Neuronal stem cell (in vitro differentiated cells): ENCODE data around the gene ETV1.

Experiments used
- DNase-seq: peaks from one replicate; pipeline ENCODE4 v3.0.0-alpha.2; 2013; ENCODE audit warnings: low spot score
- H2AFZ ChIP-seq: one replicate; pipeline ENCODE4 v1.6.1; 2013; ENCODE audit warnings: mild to moderate bottlenecking, low read length, inconsistent platforms
- H2AK5ac ChIP-seq: 2 replicates; pipeline ENCODE4 v1.6.1; 2013; ENCODE audit warnings: low read depth, mild to moderate bottlenecking, inconsistent platforms, low read length, moderate library complexity, mixed read lengths
- H2BK120ac ChIP-seq: 2 replicates; pipeline ENCODE4 v1.6.1; 2013; ENCODE audit warnings: low read depth, mild to moderate bottlenecking, inconsistent platforms, low read length, moderate library complexity, mixed read lengths
- H2BK12ac ChIP-seq: one replicate; pipeline ENCODE4 v1.6.1; 2013; ENCODE audit warnings: low read length, inconsistent platforms
- H2BK15ac ChIP-seq: 2 replicates; pipeline ENCODE4 v1.6.1; 2013; ENCODE audit warnings: mild to moderate bottlenecking, low read length, inconsistent platforms, mixed read lengths
- H2BK5ac ChIP-seq: one replicate; pipeline ENCODE4 v1.6.1; 2013; ENCODE audit warnings: inconsistent platforms, mild to moderate bottlenecking, low read length, moderate library complexity
- H3K14ac ChIP-seq: one replicate; pipeline ENCODE4 v1.6.1; 2013; ENCODE audit warnings: low read length, inconsistent platforms
- H3K18ac ChIP-seq: 2 replicates; pipeline ENCODE4 v1.6.1; 2013; ENCODE audit warnings: low read length, inconsistent platforms
- H3K23ac ChIP-seq: 2 replicates; pipeline ENCODE4 v1.6.1; 2013; ENCODE audit warnings: low read depth, mild to moderate bottlenecking, mixed read lengths, low read length, inconsistent platforms; ENCODE audit not compliant: poor library complexity
- H3K27ac ChIP-seq: replicated peaks from 3 replicates; pipeline ENCODE4 v1.5.1; 2013; ENCODE audit warnings: low read length, inconsistent platforms
- H3K27me3 ChIP-seq, 3 experiments: 2 replicates each; pipeline ENCODE4 v1.6.1; 2013; ENCODE audit warnings: low read length in 3 of 3, mild to moderate bottlenecking in 2 of 3, inconsistent platforms in 1 of 3, low read depth in 1 of 3, mixed read lengths in 1 of 3, moderate library complexity in 1 of 3; ENCODE audit not compliant: control insufficient read depth in 3 of 3, insufficient read depth in 3 of 3
- H3K36me3 ChIP-seq, 2 donors: replicated peaks in 1 of 2; 2 replicates each; pipeline ENCODE4 v1.6.1; 2013; ENCODE audit warnings: low read length in 2 of 2; ENCODE audit not compliant: control insufficient read depth in 2 of 2, insufficient read depth in 2 of 2
- H3K4ac ChIP-seq: 2 replicates; pipeline ENCODE4 v1.6.1; 2013; ENCODE audit warnings: inconsistent platforms, mild to moderate bottlenecking, low read length, moderate library complexity
- H3K4me1 ChIP-seq, 2 donors: 1 replicate in 1 of 2; 2 replicates in 1 of 2; pipeline ENCODE4 v1.6.1; 2013; ENCODE audit warnings: low read length in 2 of 2, low read depth in 1 of 2; ENCODE audit not compliant: control insufficient read depth in 2 of 2, insufficient read depth in 1 of 2
- H3K4me2 ChIP-seq: one replicate; pipeline ENCODE4 v1.6.1; 2013; ENCODE audit warnings: mild to moderate bottlenecking, low read length, inconsistent platforms; ENCODE audit not compliant: insufficient read depth, poor library complexity, severe bottlenecking
- H3K4me3 ChIP-seq, 2 donors: 2 replicates each; pipeline ENCODE4 v1.5.1; 2013; ENCODE audit warnings: low read length in 2 of 2, mild to moderate bottlenecking in 2 of 2, inconsistent platforms in 1 of 2, moderate library complexity in 1 of 2
- H3K79me1 ChIP-seq: one replicate; pipeline ENCODE4 v1.6.1; 2013; ENCODE audit warnings: low read depth, mild to moderate bottlenecking, inconsistent platforms, low read length, moderate library complexity
- H3K9ac ChIP-seq: one replicate; pipeline ENCODE4 v1.6.1; 2013; ENCODE audit warnings: mild to moderate bottlenecking, low read depth, low read length, inconsistent platforms; ENCODE audit not compliant: poor library complexity
- H3K9me3 ChIP-seq, 2 donors: replicated peaks in 1 of 2; 2 replicates each; pipeline versions ENCODE3 to v1.6.1; 2013; ENCODE audit warnings: low read length in 2 of 2, mild to moderate bottlenecking in 2 of 2, inconsistent platforms in 1 of 2, low read depth in 1 of 2, mixed read lengths in 1 of 2, moderate library complexity in 1 of 2; ENCODE audit not compliant: control insufficient read depth in 2 of 2, insufficient read depth in 1 of 2
- H4K8ac ChIP-seq: one replicate; pipeline ENCODE4 v1.6.1; 2013; ENCODE audit warnings: low read depth, mild to moderate bottlenecking, inconsistent platforms, low read length, moderate library complexity
- H4K91ac ChIP-seq: one replicate; pipeline ENCODE4 v1.6.1; 2013; ENCODE audit warnings: low read length, low read depth, mild to moderate bottlenecking, inconsistent platforms; ENCODE audit not compliant: poor library complexity
- WGBS, 2 donors: extraction: QIAGEN DNeasy Blood & Tissue Kit; methylation state at CpG; one replicate each; pipeline ENCODE4 v1.1.7; 2013; ENCODE audit warnings: missing lambda C conversion rate in 2 of 2, mixed read lengths in 1 of 2; ENCODE audit not compliant: insufficient read length in 2 of 2, insufficient replicate concordance in 1 of 2; ENCODE audit errors: extremely low coverage in 2 of 2; 5-methylcytosine and 5-hydroxymethylcytosine counted together

ETV1 gene

DNA sequence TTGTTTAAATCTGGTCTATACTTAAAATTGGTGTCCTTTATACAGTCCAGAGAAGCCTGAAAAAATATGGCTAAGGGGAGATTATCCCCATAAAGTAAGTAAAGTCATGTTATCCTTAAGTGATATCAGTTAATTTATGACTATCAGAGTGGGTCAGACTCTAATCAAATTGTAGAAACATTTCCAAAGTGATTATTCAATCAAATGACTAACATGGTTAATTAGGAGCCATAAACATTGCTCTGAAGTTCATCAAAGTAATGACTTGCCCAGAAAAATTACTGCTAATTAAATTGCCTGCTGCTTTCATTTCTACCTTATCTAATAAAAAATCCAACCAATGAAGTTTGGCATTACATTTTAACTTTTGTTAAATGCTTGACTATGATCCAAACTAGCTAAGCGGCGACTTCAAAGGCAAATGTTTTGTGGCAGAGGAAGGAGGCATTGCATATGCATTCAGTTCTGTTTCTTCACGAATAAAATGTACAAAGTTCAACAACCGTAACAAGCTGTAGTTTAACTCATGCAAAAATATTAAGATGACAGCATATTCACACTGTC is 76.7 kb downstream of the ETV1 start:
- H4K91ac ChIP-seq, result no peak overlapping the region
- peaks cover 0 to 6% of the 10 kb centered on the region in 2 donors for H3K4me1 ChIP-seq
- H2AFZ ChIP-seq, result no peak overlapping the region
- H3K9ac ChIP-seq, result no peak overlapping the region
- H3K27ac ChIP-seq, result no peak overlapping the region
- no peak overlapping the region for H3K4me2 ChIP-seq
- no peak overlapping the region for H3K4ac ChIP-seq
- H3K79me1 ChIP-seq, result no peaks in the 10 kb centered on the region
- H3K18ac ChIP-seq, result no peak overlapping the region
- no peak overlapping the region for H3K23ac ChIP-seq
- no peak overlapping the region for H2AK5ac ChIP-seq
- H3K9me3 ChIP-seq, result no peaks in the 10 kb centered on the region
- H3K36me3 ChIP-seq, result peaks cover 0 to 29% of the 10 kb centered on the region in 2 donors
- H2BK120ac ChIP-seq, result no peak overlapping the region
- H2BK12ac ChIP-seq, result no peak overlapping the region
- no peak overlapping the region for H3K4me3 ChIP-seq
- no peak overlapping the region for H2BK5ac ChIP-seq
- no peaks in the 10 kb centered on the region for H3K27me3 ChIP-seq
- no CpG with 5 or more reads among the region's 4 CpGs for WGBS, 2 donors
- H2BK15ac ChIP-seq, result no peak overlapping the region
- H3K14ac ChIP-seq, result no peak overlapping the region
- H4K8ac ChIP-seq, result no peak overlapping the region
- no peak for DNase-seq

DNA sequence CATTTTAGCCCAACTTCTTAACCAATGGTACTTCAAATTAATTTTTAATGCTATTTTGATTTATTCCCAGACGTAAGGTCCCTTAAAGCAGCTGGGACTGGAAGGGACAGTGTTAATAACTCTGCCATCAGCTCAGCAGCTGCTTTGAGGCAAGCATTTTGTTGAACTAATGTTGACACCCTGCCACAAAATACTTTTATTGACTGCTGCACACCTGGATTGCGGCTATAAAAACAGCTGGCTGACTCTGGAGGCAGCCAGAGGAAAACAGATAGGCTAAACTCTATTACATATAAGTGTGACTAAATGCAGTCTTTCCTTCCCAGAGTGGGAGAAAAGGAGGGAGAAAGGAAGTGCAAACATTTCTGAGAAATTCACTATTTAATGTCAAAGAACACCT is 77.6 kb downstream of the ETV1 start:
- H2BK15ac ChIP-seq, result no peak overlapping the region
- H2BK120ac ChIP-seq, result no peak overlapping the region
- no peak overlapping the region for H2BK12ac ChIP-seq
- no peak for DNase-seq
- H3K27me3 ChIP-seq, result no peaks in the 10 kb centered on the region
- H3K4me2 ChIP-seq, result no peak overlapping the region
- H3K27ac ChIP-seq, result no peak overlapping the region
- H3K36me3 ChIP-seq, result peaks cover 0 to 37% of the 10 kb centered on the region in 2 donors
- no peak overlapping the region for H3K4ac ChIP-seq
- H3K23ac ChIP-seq, result no peak overlapping the region
- no peak overlapping the region for H4K8ac ChIP-seq
- no peaks in the 10 kb centered on the region for H3K9me3 ChIP-seq
- no peak overlapping the region for H2AK5ac ChIP-seq
- no peak overlapping the region for H3K14ac ChIP-seq
- H3K4me3 ChIP-seq, result no peak overlapping the region
- no peaks in the 10 kb centered on the region for H3K79me1 ChIP-seq
- H2AFZ ChIP-seq, result no peak overlapping the region
- H3K4me1 ChIP-seq, result peaks cover 0 to 6% of the 10 kb centered on the region in 2 donors
- WGBS, 2 donors, result no CpG with 5 or more reads among the region's 2 CpGs
- H2BK5ac ChIP-seq, result no peak overlapping the region
- H3K9ac ChIP-seq, result no peak overlapping the region
- H4K91ac ChIP-seq, result no peak overlapping the region
- no peak overlapping the region for H3K18ac ChIP-seq

GRCh38 chr7:13910805-13911551 is 78.5 kb downstream of the ETV1 start:
- no peaks in the 10 kb centered on the region for H3K9me3 ChIP-seq
- H3K4ac ChIP-seq, result no peak overlapping the region
- H4K8ac ChIP-seq, result no peak overlapping the region
- H4K91ac ChIP-seq, result no peak overlapping the region
- no peak overlapping the region for H3K4me3 ChIP-seq
- H3K23ac ChIP-seq, result no peak overlapping the region
- no peak overlapping the region for H2BK120ac ChIP-seq
- H3K14ac ChIP-seq, result no peak overlapping the region
- H3K9ac ChIP-seq, result no peak overlapping the region
- no peak overlapping the region for H2BK12ac ChIP-seq
- H3K36me3 ChIP-seq, result peaks cover under 1 to 42% of the 10 kb centered on the region in 2 donors
- H3K4me2 ChIP-seq, result no peak overlapping the region
- DNase-seq, result no peak
- H3K18ac ChIP-seq, result no peak overlapping the region
- H2AFZ ChIP-seq, result no peak overlapping the region
- H2BK5ac ChIP-seq, result no peak overlapping the region
- H3K27ac ChIP-seq, result no peak overlapping the region
- no peaks in the 10 kb centered on the region for H3K79me1 ChIP-seq
- peaks cover 0 to 6% of the 10 kb centered on the region in 2 donors for H3K4me1 ChIP-seq
- no peak overlapping the region for H2AK5ac ChIP-seq
- no CpG with 5 or more reads among the region's 8 CpGs for WGBS, 2 donors
- H2BK15ac ChIP-seq, result no peak overlapping the region
- no peaks in the 10 kb centered on the region for H3K27me3 ChIP-seq

DNA sequence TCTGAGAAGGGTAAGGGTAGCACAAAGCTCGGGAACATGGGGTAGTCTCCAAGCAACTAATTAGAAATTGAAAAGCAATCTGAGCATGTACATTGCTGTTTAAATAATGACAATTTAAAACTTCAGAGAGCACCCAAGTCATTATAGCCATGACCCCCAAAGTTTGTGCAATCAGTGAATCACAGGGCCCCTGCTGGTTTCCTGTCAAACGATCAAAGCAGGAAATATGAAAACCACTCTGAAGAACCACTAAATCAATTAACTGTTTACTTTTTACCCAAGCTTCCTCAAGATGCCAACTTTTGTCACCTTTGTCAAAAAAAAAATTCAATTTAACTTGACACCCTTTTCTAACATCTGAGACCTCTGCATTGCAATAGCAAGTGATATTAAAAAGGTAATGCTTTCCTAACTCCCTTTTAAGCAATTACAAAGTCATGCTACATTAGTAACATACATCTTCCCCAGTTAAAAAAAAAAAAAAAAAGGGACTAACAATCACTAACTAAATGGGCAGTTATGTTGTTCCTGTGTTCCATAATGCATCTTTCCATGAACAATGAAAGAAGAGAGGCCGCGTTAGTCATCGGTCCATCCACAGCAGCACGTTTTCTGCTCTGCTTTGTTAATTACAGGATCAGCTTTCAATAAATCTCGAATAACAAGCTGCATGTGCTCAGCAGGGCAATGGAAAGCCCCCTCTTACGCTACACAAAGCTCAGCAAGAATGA is 80.6 kb downstream of the ETV1 start:
- Histone ChIP-seq H3K36me3 (peaks cover 5 to 64% of the 10 kb centered on the region in 2 donors), H3K18ac (no peak overlapping the region), H3K27me3 (no peaks in the 10 kb centered on the region), H4K8ac (no peak overlapping the region), H2BK12ac (no peak overlapping the region), H3K9ac (no peak overlapping the region), H3K14ac (no peak overlapping the region), H3K4me3 (no peak overlapping the region), H4K91ac (no peak overlapping the region), H3K4me1 (peaks cover 0 to 6% of the 10 kb centered on the region in 2 donors), H2AK5ac (no peak overlapping the region), H2BK15ac (no peak overlapping the region), H2BK5ac (no peak overlapping the region), H3K9me3 (no peaks in the 10 kb centered on the region), H3K4me2 (no peak overlapping the region), H3K27ac (peak overlapping the region; percentile 21), H3K4ac (no peak overlapping the region), H3K79me1 (no peaks in the 10 kb centered on the region), H3K23ac (no peak overlapping the region), H2AFZ (no peak overlapping the region), H2BK120ac (no peak overlapping the region)
- no CpG with 5 or more reads among the region's 8 CpGs for WGBS, 2 donors
- DNase-seq, result peak; percentile 20
